HG03159 (cell line): ENCODE data around the gene SH2D3A.
"Not testable (repeated sequence)": the region's sequence is repeated elsewhere in the genome, so short reads cannot be mapped to it uniquely, and the experiment has no call there.

Source experiments
- ATAC-seq: cut with Tn5 transposase; IDR thresholded peaks from one replicate; pipeline ENCODE4 v1.9.1; 2021; ENCODE audit warnings: mild to moderate bottlenecking, moderate library complexity; ENCODE audit not compliant: unreplicated experiment

The SH2D3A gene

DNA sequence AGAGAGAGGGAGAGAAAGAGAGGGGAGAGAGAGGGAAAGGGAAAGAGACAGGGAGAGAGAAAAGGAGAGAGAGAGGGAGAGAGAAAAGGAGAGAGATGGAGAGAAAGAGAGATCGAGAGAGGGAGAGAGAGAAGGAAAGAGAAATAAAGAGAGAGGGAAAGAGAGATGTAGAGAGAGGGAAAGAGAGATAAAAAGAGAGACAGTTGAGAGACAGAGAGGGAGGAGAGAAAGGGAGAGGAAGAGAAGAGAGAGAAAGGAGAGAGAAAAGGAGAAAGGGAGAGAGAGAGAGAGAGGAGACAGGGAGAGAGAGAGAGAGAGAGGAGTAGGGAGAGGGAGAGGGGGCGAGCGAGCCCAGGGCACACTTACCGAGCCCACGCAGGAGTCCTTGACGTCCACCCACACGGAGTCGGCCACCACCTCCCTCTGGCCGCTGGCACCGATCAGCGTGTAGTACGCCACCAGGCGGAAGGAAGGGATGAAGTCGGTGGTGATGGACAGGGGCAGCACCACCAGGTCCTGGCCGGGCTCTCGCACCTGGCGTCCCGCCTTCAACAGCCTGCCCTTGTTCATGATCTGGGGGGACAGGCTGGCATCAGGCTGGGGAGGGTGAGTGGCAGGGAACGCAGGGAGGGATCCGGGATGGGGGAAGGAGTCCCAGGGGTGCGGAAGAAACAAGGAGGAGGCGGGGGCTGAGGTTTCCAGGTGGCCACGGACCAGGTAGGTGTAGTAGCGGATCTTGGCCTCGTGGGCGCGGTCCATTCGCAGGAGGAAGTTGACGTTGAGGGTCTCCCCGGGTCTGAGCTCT lies 56.8 kb downstream of the SH2D3A start:
- no peak for ATAC-seq

DNA sequence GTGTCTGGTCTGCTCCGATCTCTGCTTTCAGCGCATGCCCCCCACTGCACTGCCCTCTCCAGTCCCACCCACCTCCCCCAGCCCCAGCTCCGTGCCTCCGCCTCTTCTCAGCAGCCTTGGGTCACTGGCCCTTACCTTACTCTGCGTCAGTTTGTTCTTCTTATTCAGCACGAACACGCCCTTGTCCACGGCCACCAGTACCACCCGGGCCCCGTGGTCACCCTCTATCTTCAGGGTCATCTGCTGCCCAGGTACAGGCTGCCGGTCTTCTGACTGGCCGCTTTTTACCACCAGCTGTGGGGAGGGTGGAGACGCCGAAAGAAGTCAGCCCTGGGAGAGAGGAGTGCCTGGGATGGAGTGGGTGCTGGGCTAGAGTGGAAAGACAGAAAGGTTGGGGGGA lies 57.7 kb downstream of the SH2D3A start:
- ATAC-seq = no peak

DNA sequence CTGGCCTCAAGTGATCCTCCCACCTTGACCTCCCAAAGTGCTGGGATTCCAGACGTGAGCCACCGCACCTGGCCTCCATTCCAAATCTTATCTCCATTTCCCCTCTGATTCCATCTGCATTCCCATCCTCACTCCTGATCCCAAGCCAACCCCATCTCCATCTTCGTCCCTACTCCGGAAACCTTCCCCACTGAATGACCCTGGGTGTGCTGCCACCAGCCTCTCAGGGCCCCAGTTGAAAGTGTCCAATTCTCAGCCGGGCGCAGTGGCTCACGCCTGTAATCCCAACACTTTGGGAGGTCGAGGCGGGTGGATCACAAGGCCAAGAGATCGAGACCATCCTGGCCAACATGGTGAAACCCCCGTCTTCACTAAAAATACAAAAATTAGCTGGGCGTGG lies 58.3 kb downstream of the SH2D3A start:
- not testable (repeated sequence) for ATAC-seq

DNA sequence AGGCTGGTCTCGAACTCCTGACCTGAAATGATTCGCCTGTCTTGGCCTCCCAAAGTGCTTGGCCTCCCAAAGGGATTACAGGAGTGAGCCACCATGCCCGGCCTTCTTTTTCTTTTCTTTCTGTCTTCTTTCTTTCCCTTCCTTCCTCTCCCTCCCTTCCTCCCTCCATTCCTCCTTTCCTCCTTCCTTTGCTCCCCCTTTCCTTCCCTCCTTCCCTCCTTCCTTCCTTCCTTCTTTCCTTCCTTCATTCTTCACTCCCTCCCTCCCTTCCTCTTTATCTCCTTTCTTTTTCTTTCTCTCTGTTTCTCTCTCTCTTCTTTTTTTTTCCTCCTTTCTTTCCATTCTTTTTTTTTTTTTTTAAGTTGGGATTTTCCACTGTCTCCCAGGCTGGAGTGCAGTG lies 58.9 kb downstream of the SH2D3A start:
- ATAC-seq = no peak

DNA sequence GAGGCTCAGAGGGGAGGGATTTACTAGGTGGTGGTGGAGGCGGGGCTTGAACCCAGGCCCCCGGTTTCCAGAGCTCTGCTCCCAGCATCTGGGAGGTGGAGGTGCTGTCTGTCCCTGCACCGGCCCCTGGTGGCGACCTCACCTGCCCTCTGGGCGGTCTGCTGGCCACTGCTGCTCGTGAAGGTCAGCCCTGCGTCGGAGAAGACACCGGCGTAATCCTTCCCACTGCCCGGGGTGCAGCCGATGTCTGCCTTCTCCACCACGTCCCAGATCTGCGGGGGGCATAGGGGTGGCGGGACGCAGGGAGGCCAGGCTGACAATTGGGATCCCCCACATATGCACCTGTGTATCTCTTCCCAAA lies 59.6 kb downstream of the SH2D3A start:
- no peak for ATAC-seq

DNA sequence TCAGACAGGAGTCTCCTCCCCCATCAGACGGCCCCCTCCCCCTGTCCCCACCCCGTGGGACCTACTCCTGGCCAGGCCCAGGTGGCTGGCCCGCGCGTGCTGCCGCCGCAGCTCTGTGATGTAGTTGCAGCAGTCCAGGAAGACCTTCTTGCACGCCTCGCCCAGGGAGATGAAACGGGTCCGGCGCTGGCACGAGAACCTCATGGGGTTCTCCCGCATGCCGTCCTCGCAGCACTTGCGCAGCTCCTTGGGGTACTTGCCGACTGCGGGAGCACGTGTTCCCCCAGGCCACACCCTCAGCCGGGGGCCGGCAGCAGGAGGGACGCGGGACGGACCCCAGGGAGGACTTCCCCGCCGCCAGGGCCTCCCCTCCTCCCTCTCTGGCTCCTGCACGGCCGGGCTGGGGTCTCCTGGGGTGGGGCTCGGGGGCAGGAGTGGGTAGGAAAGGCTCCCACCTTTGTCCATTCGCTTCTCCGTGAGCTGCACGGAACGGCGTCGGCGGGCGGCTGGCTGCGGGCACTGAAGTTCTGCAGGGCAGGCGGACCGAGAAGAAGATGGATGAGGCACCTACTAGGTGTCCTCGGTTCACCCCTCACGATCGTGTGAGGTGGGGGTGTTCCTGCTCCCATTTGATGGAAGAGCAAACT lies 60.1 kb downstream of the SH2D3A start:
- ATAC-seq = no peak

DNA sequence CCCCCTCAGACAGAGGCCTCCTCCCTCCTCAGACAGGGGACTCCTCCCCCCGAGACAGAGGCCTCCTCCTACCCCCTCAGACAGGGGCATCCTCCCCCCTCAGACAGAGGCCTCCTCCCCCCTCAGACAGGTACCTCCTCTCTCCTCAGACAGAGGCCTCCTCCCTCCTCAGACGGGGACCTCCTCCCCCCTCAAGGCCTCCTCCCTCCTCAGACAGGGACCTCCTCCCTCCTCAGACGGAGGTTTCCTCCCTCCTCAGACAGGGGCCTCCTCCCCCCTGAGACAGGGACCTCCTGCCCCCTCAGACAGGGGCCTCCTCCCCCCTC lies 60.6 kb downstream of the SH2D3A start:
- no peak for ATAC-seq

DNA sequence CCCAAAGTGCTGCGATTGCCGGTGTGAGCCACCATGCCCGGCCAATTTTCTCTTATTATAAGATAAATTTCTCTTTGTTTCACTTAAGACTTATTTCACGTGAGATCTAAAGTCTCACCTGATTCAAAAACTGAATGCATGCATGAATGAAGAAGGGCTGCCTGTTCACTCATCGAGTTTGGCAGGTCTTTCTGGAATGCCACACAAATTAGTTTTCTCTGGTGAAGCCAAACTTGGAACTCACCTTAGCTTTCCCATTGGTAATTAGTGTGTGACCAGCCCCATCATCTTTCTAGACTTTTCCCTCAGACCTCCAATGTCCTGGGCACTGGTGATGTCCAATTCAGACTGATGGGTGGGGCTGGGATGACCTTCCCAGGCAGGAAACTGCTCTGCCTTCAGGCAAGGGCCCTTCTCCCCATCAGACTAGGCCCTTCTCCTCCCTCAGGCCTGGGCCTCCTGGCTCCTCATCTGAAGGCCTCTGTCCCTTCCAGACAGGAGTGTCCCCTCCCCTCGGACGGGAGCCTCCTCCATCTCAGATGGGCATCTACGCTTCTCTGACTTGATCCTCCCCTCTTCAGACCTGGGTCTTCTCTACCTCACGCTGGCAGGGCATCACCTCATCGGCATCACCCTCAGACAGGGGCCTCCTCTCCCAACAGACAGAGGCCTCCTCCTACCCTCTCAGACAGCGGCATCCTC lies 61.2 kb downstream of the SH2D3A start:
- ATAC-seq = no peak
